HEK293T (cell line): ENCODE measurements around the gene LCNL1.

Experiments
- CTCF ChIA-PET: fragments of 350-600 bp; formaldehyde crosslinking; extraction: SDS; loops from one replicate; lab custom pipeline; 2021; ENCODE audit warnings: antibody characterized with exemption, inconsistent platforms; lab: Yijun Ruan, JAX
- POLR2A ChIA-PET: fragments of 350-600 bp; formaldehyde crosslinking; extraction: SDS; loops from one replicate; lab custom pipeline; 2020; ENCODE audit warnings: antibody characterized with exemption, inconsistent platforms; lab: Yijun Ruan, JAX
- DNase-seq: peaks from one replicate; pipeline ENCODE4 v3.0.0; 2012; ENCODE audit warnings: mixed read lengths; ENCODE audit errors: extremely low spot score
- ARNT ChIP-seq: fragments of 450-650 bp; IDR thresholded peaks from 2 replicates; pipeline ENCODE4 v1.6.1; 2017; ENCODE audit warnings: mild to moderate bottlenecking
- BHLHE40 ChIP-seq: fragments of 450-650 bp; IDR thresholded peaks from 2 replicates; pipeline ENCODE4 v1.6.1; 2016; ENCODE audit warnings: mild to moderate bottlenecking, moderate library complexity, borderline replicate concordance
- CTBP1 ChIP-seq: fragments of 450-650 bp; IDR thresholded peaks from 2 replicates; pipeline ENCODE4 v1.6.1; 2016; ENCODE audit warnings: borderline replicate concordance
- ELF4 ChIP-seq: fragments of 450-650 bp; IDR thresholded peaks from 2 replicates; pipeline ENCODE4 v1.6.1; 2017; ENCODE audit warnings: antibody characterized with exemption
- FOXA1 ChIP-seq: fragments of 450-650 bp; IDR thresholded peaks from 2 replicates; pipeline ENCODE4 v1.6.1; 2016; ENCODE audit warnings: mild to moderate bottlenecking
- FOXK2 ChIP-seq: fragments of 450-650 bp; IDR thresholded peaks from 2 replicates; pipeline ENCODE4 v1.6.1; 2016; ENCODE audit warnings: mild to moderate bottlenecking
- FOXM1 ChIP-seq: fragments of 450-650 bp; IDR thresholded peaks from 2 replicates; pipeline ENCODE4 v1.6.1; 2017; ENCODE audit warnings: mild to moderate bottlenecking, borderline replicate concordance
- HDGF ChIP-seq: fragments of 450-650 bp; IDR thresholded peaks from 2 replicates; pipeline ENCODE4 v1.6.1; 2017; ENCODE audit warnings: antibody characterized with exemption, borderline replicate concordance
- L3MBTL2 ChIP-seq: fragments of 450-650 bp; conservative IDR thresholded peaks from 2 replicates; pipeline ENCODE4 v1.6.1; 2016; ENCODE audit warnings: mild to moderate bottlenecking
- LEF1 ChIP-seq: fragments of 450-650 bp; IDR thresholded peaks from 2 replicates; pipeline ENCODE4 v1.6.1; 2017; ENCODE audit warnings: mild to moderate bottlenecking, borderline replicate concordance
- NFRKB ChIP-seq: fragments of 450-650 bp; IDR thresholded peaks from 2 replicates; pipeline ENCODE4 v1.6.1; 2016; ENCODE audit warnings: mild to moderate bottlenecking, moderate library complexity
- PKNOX1 ChIP-seq: fragments of 450-650 bp; IDR thresholded peaks from 2 replicates; pipeline ENCODE4 v1.6.1; 2016
- SP1 ChIP-seq: fragments of 450-650 bp; IDR thresholded peaks from 2 replicates; pipeline ENCODE4 v1.6.1; 2017
- SUZ12 ChIP-seq: fragments of 450-650 bp; IDR thresholded peaks from 2 replicates; pipeline ENCODE4 v1.6.1; 2016; ENCODE audit warnings: mild to moderate bottlenecking
- TARDBP ChIP-seq: fragments of 450-650 bp; IDR thresholded peaks from 2 replicates; pipeline ENCODE4 v1.6.1; 2016
- ZNF384 ChIP-seq: fragments of 450-650 bp; IDR thresholded peaks from 2 replicates; pipeline ENCODE4 v1.6.1; 2016

LCNL1 gene

GRCh38 chr9:137011907-137012675, 29.3 kb downstream of the LCNL1 start:
- POLR2A ChIA-PET: interaction anchor here (2.2 kb wide), 1 partner anchor 19 kb away, joined by 6 read pairs; no protein-coding TSS in a partner anchor
- CTCF ChIA-PET: no interaction called here
- DNase-seq: no peak
- TF ChIP-seq ARNT (no peak), FOXA1 (no peak), HDGF (no peak), SP1 (no peak), ZNF384 (no peak), FOXM1 (no peak), PKNOX1 (no peak), ELF4 (no peak), L3MBTL2 (no peak), LEF1 (no peak), FOXK2 (no peak)

- TF ChIP-seq ELF4: no peak
- TF ChIP-seq ARNT: no peak
- TF ChIP-seq BHLHE40: no peak
- TF ChIP-seq HDGF: no peak
- no peak for TF ChIP-seq LEF1
- TF ChIP-seq CTBP1: no peak
- TF ChIP-seq FOXA1: no peak
- TF ChIP-seq PKNOX1: no peak
- TF ChIP-seq TARDBP: no peak
- TF ChIP-seq SP1: no peak
- no peak for TF ChIP-seq FOXK2
- no peak for TF ChIP-seq L3MBTL2
- TF ChIP-seq FOXM1: no peak
- no peak for TF ChIP-seq ZNF384
- no peak for TF ChIP-seq SUZ12
- no peak for TF ChIP-seq NFRKB
- DNase-seq: no peak
- POLR2A ChIA-PET: interaction anchor here (2.2 kb wide), 1 partner anchor 20 kb away, joined by 6 read pairs; no protein-coding TSS in a partner anchor
- CTCF ChIA-PET: no interaction called here
Observed at GRCh38 chr9:137012694-137013570, 30.1 kb downstream of the LCNL1 start.

- no peak for DNase-seq
- TF ChIP-seq FOXM1: no peak
- TF ChIP-seq HDGF: no peak
- no peak for TF ChIP-seq FOXA1
- no peak for TF ChIP-seq SP1
- no peak for TF ChIP-seq L3MBTL2
- no peak for TF ChIP-seq LEF1
- no peak for TF ChIP-seq PKNOX1
- POLR2A ChIA-PET: no interaction called here
- CTCF ChIA-PET: no interaction called here
Observed at GRCh38 chr9:137013571-137013940, 30.8 kb downstream of the LCNL1 start.

- no peak for TF ChIP-seq FOXM1
- no peak for TF ChIP-seq ZNF384
- TF ChIP-seq ELF4: no peak
- no peak for DNase-seq
- ChIA-PET POLR2A (no interaction called here), CTCF (no interaction called here)
Observed at GRCh38 chr9:137014166-137014565, 31.4 kb downstream of the LCNL1 start.

DNA sequence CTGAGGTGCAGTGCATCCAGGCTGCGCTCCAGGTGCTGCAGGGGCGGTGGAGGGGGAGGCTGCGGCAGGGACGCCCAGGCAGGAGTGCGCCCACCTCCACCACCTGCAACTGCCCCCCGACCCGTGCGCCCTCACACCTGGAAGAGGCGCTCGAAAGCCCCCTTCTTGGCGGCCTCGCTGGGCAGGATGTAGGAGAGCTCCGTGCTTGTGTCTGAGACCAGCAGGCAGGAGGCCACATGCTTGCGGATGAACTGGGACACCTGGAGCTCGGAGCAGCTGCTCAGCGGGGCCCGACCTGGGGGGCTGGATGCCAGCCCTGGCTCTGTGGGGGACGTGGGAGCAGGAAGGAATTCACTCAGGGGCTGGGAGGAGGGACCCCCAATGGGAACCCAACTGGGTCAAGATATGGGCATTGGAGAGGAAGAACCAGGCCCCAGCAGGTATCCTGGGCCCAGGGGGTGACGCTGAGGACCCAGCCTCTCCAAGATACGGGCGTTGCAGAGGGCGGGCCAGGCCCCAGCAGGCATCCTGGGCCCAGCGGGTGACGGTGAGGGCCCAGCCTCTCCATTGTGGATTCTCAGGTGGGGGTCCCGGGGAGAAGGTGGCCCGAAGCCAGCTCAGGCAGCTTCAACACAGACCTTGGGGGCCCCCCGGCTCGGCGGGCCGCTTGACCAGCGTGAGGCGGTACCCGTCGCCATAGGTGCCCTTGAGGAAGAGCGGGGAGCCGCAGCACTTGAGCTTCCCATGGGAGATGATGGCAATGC, 32.2 kb downstream of the LCNL1 start:
- CTCF ChIA-PET: interaction anchor here (0.7 kb wide), 1 partner anchor 15 kb away, joined by 4 read pairs; no protein-coding TSS in a partner anchor
- POLR2A ChIA-PET: no interaction called here
- TF ChIP-seq LEF1 (no peak), SP1 (no peak), FOXA1 (no peak), CTBP1 (no peak), SUZ12 (no peak), ARNT (no peak), ELF4 (no peak), TARDBP (no peak), FOXK2 (no peak), PKNOX1 (no peak), L3MBTL2 (no peak), NFRKB (no peak)
- DNase-seq: no peak
